OCI-LY7 (cell line): ENCODE measurements around the gene SLC2A13. TPM values are rescaled to one million over a fixed set of nuclear protein-coding genes. Genes with fewer than 3 reads are reported as not detected.

Experiments used
- BruUV-seq: library from RNA; stranded (reverse); fragments of 400-500 nt; replicated peaks from 2 replicates; lab custom pipeline; 2021; lab: Mats Ljungman, UMichigan
- CTCF ChIA-PET: fragments of 300-600 bp; sonication (Branson Sonifier 250); formaldehyde crosslinking; loops from one replicate; lab custom pipeline; 2022; ENCODE audit warnings: antibody characterized with exemption; ENCODE audit not compliant: unreplicated experiment; lab: Charles Lee
- POLR2A ChIA-PET: fragments of 300-600 bp; sonication (Branson Sonifier 250); formaldehyde crosslinking; loops from one replicate; lab custom pipeline; 2022; ENCODE audit warnings: antibody characterized with exemption; lab: Charles Lee
- DNase-seq: peaks from one replicate; pipeline ENCODE4 v3.0.0-alpha.2; 2015; ENCODE audit warnings: low spot score
- H2AFZ ChIP-seq: fragments of 200-600 bp; sonication (generic), shearing (Covaris generic); 2 replicates; pipeline ENCODE4 v1.6.1; 2014; ENCODE audit warnings: mild to moderate bottlenecking, antibody characterized with exemption, low read length, moderate library complexity
- H3K27ac ChIP-seq: fragments of 200-600 bp; sonication (generic); 2 replicates; pipeline ENCODE4 v1.5.1; 2014; ENCODE audit warnings: mixed run types, low read depth, mild to moderate bottlenecking, moderate library complexity, low read length, inconsistent platforms; ENCODE audit not compliant: poor library complexity, severe bottlenecking
- H3K36me3 ChIP-seq: fragments of 200-600 bp; sonication (generic); 2 replicates; pipeline ENCODE4 v1.6.1; 2014; ENCODE audit warnings: mild to moderate bottlenecking, antibody characterized with exemption, low read length, moderate library complexity, mixed read lengths; ENCODE audit not compliant: insufficient read depth
- H3K4me1 ChIP-seq: fragments of 200-600 bp; sonication (generic); 2 replicates; pipeline ENCODE4 v1.5.1; 2014; ENCODE audit warnings: mild to moderate bottlenecking, low read length; ENCODE audit not compliant: insufficient read depth, poor library complexity, severe bottlenecking
- H3K4me2 ChIP-seq: fragments of 200-600 bp; sonication (generic); 2 replicates; pipeline ENCODE4 v1.6.1; 2014; ENCODE audit warnings: mild to moderate bottlenecking, low read length
- H3K4me3 ChIP-seq: fragments of 200-600 bp; sonication (generic); 2 replicates; pipeline ENCODE4 v1.5.1; 2014; ENCODE audit warnings: mild to moderate bottlenecking, low read depth, low read length; ENCODE audit not compliant: poor library complexity, severe bottlenecking
- H3K79me2 ChIP-seq: fragments of 200-600 bp; sonication (generic); 2 replicates; pipeline ENCODE4 v1.6.1; 2016; ENCODE audit warnings: low read depth, mild to moderate bottlenecking, low read length, moderate library complexity, mixed read lengths; ENCODE audit not compliant: insufficient read depth
- H3K9me2 ChIP-seq: fragments of 200-600 bp; sonication (generic); 2 replicates; pipeline ENCODE4 v1.6.1; 2016; ENCODE audit warnings: mild to moderate bottlenecking, low read length, mixed read lengths; ENCODE audit not compliant: insufficient read depth
- H3K9me3 ChIP-seq: fragments of 200-600 bp; sonication (generic); 2 replicates; pipeline ENCODE4 v1.6.1; 2014; ENCODE audit warnings: mild to moderate bottlenecking, mixed run types, low read length, mixed read lengths
- H4K20me1 ChIP-seq: fragments of 200-600 bp; sonication (generic); 2 replicates; pipeline ENCODE4 v1.6.1; 2014; ENCODE audit warnings: mild to moderate bottlenecking, antibody characterized with exemption, low read length, moderate library complexity, mixed read lengths; ENCODE audit not compliant: insufficient read depth
- CTCF ChIP-seq: fragments of 200-600 bp; sonication (generic); conservative IDR thresholded peaks from 2 replicates; pipeline ENCODE4 v1.5.1; 2014; ENCODE audit warnings: mild to moderate bottlenecking, antibody characterized with exemption, low read length, moderate library complexity, mixed read lengths
- EZH2phosphoT487 ChIP-seq: fragments of 200-600 bp; sonication (generic); IDR thresholded peaks from 2 replicates; pipeline ENCODE4 v1.6.1; 2018; ENCODE audit warnings: low read depth, borderline replicate concordance, mild to moderate bottlenecking, mixed run types, antibody characterized with exemption, low read length, moderate library complexity, mixed read lengths
- intact Hi-C: fragments of 100-400 bp; cut with micrococcal nuclease; formaldehyde crosslinking; loops from one replicate; pipeline ENCODE4 v1.10.0; 2022; ENCODE audit not compliant: unreplicated experiment
- total RNA-seq, 2 experiments: library from RNA; depleted of rRNA in 1 of 2; stranded (reverse); fragments of >200 nt in 1 of 2; shearing (Covaris generic) in 1 of 2; gene quantifications; 2 replicates each; pipeline ENCODE4 v1.2.3, GENCODE V29; 2014 to 2022

Gene SLC2A13
- total RNA-seq, 2 experiments from 2014 or later, result 12.4 to 16.5 TPM

DNA sequence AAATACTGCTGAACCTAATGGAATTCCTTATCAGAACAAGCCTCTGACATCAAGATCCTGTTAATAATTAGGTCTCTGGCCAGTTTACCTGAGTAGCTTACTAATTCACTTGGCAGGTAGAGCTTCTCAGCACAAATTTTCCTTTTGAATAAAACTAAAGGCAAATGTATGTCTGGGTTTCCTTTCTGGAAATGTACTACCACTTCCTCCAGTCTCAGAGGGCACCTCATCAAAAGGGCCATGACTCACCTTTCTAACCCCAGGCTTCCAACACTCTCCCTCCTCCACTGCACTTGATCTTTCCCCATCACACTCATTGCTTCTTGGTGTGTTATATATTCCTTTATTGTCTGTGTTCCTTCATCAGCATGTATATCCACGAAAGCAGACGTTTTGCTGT, 90.5 kb downstream of the SLC2A13 start:
- Histone ChIP-seq H2AFZ (no peak overlapping the region), H3K79me2 (no peaks in the 10 kb centered on the region), H3K4me2 (no peak overlapping the region), H3K4me1 (peaks cover 6% of the 10 kb centered on the region), H3K4me3 (no peak overlapping the region), H3K9me2 (no peaks in the 10 kb centered on the region), H3K9me3 (no peaks in the 10 kb centered on the region), H3K36me3 (no peaks in the 10 kb centered on the region), H4K20me1 (no peaks in the 10 kb centered on the region), H3K27ac (no peak overlapping the region)
- intact Hi-C loops, result no loop called here
- no peak for TF ChIP-seq CTCF
- TF ChIP-seq EZH2phosphoT487, result no peak
- ChIA-PET POLR2A (interaction anchor here (0.6 to 0.7 kb wide), 4 partner anchors 54 to 653 kb away, joined by 3 to 5 read pairs (median 3); no protein-coding TSS in a partner anchor), CTCF (no interaction called here)
- DNase-seq, result no peak
- no TSS peak for BruUV-seq

GRCh38 chr12:40013847-40014246, 92.0 kb downstream of the SLC2A13 start:
- no peak overlapping the region for H2AFZ ChIP-seq
- BruUV-seq, result no TSS peak
- POLR2A ChIA-PET, result interaction anchor here (0.6 to 4.1 kb wide), 5 partner anchors 81 to 797 kb away, joined by 3 to 24 read pairs (median 3); partner anchors contain the start of gene SLC2A13
- no peak for DNase-seq
- CTCF ChIA-PET, result no interaction called here
- intact Hi-C loops, result no loop called here
- H3K4me1 ChIP-seq, result peaks cover 6% of the 10 kb centered on the region
- no peak for TF ChIP-seq EZH2phosphoT487
- TF ChIP-seq CTCF, result no peak
- H4K20me1 ChIP-seq, result no peaks in the 10 kb centered on the region
- no peaks in the 10 kb centered on the region for H3K79me2 ChIP-seq
- H3K36me3 ChIP-seq, result no peaks in the 10 kb centered on the region
- H3K9me2 ChIP-seq, result no peaks in the 10 kb centered on the region
- H3K9me3 ChIP-seq, result no peaks in the 10 kb centered on the region
- no peak overlapping the region for H3K4me3 ChIP-seq
- H3K27ac ChIP-seq, result no peak overlapping the region
- no peak overlapping the region for H3K4me2 ChIP-seq

DNA sequence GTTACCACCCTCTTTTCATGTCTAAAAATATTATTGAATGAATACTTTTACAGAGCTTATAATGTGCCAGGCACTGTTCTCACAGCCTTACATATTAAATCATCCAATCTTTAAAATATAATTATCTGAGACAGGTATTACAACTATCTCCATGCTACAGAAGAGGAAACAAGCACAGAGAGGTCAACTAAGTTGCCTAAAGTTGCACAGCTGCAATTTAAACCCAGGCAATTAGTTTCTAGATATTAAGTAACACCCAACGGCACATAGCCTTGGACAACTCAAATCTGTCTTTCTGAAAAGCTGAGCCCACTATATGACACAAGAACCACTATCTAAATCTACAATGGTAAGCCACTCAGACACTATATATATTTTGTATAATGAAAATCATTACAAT, 92.6 kb downstream of the SLC2A13 start:
- Histone ChIP-seq H3K36me3 (no peaks in the 10 kb centered on the region), H2AFZ (no peak overlapping the region), H3K4me3 (no peak overlapping the region), H3K4me2 (no peak overlapping the region), H4K20me1 (no peaks in the 10 kb centered on the region), H3K9me2 (no peaks in the 10 kb centered on the region), H3K4me1 (peaks cover 6% of the 10 kb centered on the region), H3K9me3 (no peaks in the 10 kb centered on the region), H3K27ac (no peak overlapping the region), H3K79me2 (no peaks in the 10 kb centered on the region)
- no TSS peak for BruUV-seq
- ChIA-PET POLR2A (interaction anchor here (1.0 to 4.1 kb wide), 3 partner anchors 81 to 92 kb away, joined by 3 to 24 read pairs (median 5); partner anchors contain the start of gene SLC2A13), CTCF (no interaction called here)
- intact Hi-C loops, result no loop called here
- TF ChIP-seq CTCF (no peak), EZH2phosphoT487 (no peak)
- DNase-seq, result no peak
